A549 treated with dexamethasone at 1 μM for 4 hours (cell line): Measurements from ENCODE around the gene CPLANE1. TPM values are rescaled to one million over a fixed set of nuclear protein-coding genes. Genes with fewer than 3 reads are reported as not detected.

Experiments used
- total RNA-seq: library from RNA; stranded (reverse); fragments of 200-300 nt; extraction: Qiagen RNA extraction; gene quantifications from 5 replicates; pipeline ENCODE4 v1.2.3, GENCODE V29; 2022

Gene CPLANE1
- 4.0 to 6.3 TPM (median 4.3 TPM) in 5 replicates for total RNA-seq

GRCh38 chr5:37248970-37249814 lies at the start of gene CPLANE1:
TSS of gene CPLANE1 (minus strand) at chr5:37249376. CDS start at chr5:37247698, 1,678 bp downstream.

Other genes starting within 250 kb of the CPLANE1 start
- 16.9 to 23.7 TPM (median 22.5 TPM) in 5 replicates for gene NUP155, start 121.7 kb upstream of the CPLANE1 start, total RNA-seq
- 9.1 to 14.7 TPM (median 10.5 TPM) in 5 replicates for gene WDR70, start 129.9 kb upstream of the CPLANE1 start, total RNA-seq